Measurements from ENCODE around the gene FXYD4. TPM values are rescaled to one million over a fixed set of nuclear protein-coding genes. Genes with fewer than 3 reads are reported as not detected.

FXYD4 gene
- total RNA-seq, 4 donors from 2014 or later = not detected

GRCh38 chr10:43362191-43362839 is 9.1 kb upstream of the FXYD4 start:
- 0% methylated on average over 1 of the region's 48 CpGs; no CpG with 5 or more reads in 1 of the 2 donors for WGBS, 2 donors (ENCODE audit: low coverage in 1 of 2)
- ATAC-seq = peak; percentile 93
- TF ChIP-seq CTCF (IDR thresholded peaks at IDR 0.05) = peak in 2 of 4 experiments; percentile 41 to 73
- no peak for TF ChIP-seq EP300 (IDR thresholded peaks at IDR 0.05)
- no peak for TF ChIP-seq POLR2A (IDR thresholded peaks at IDR 0.05)
- peak; percentile 49 for TF ChIP-seq POLR2AphosphoS5 (IDR thresholded peaks at IDR 0.05)

GRCh38 chr10:43365001-43365400 is 6.4 kb upstream of the FXYD4 start:
- no peaks in the 10 kb centered on the region for H3K36me3 ChIP-seq
- no peak for ATAC-seq
- no peaks in the 10 kb centered on the region for H3K9me3 ChIP-seq
- H3K27ac ChIP-seq = no peak overlapping the region
- TF ChIP-seq POLR2A (IDR thresholded peaks at IDR 0.05) (no peak), CTCF (IDR thresholded peaks at IDR 0.05) (no peak), EP300 (IDR thresholded peaks at IDR 0.05) (no peak), POLR2AphosphoS5 (IDR thresholded peaks at IDR 0.05) (no peak)
- peaks cover 0 to 14% (median 4%) of the 10 kb centered on the region in 3 donors for H3K4me1 ChIP-seq
- H3K4me3 ChIP-seq = no peak overlapping the region
- H3K27me3 ChIP-seq = no peaks in the 10 kb centered on the region
- WGBS, 2 donors (ENCODE audit: low coverage in 1 of 2) = 68% methylated on average over 3 of the region's 3 CpGs; no CpG with 5 or more reads in 1 of the 2 donors

More at GRCh38 chr10:43362191-43362839, 9.1 kb upstream of the FXYD4 start:
- peak overlapping the region; percentile 41 to 61 for H3K4me3 ChIP-seq
- no peaks in the 10 kb centered on the region for H3K27me3 ChIP-seq
- H3K36me3 ChIP-seq = no peaks in the 10 kb centered on the region
- H3K27ac ChIP-seq = peak overlapping the region; percentile 0 to 86 (median 68)
- H3K9me3 ChIP-seq = no peaks in the 10 kb centered on the region
- peaks cover 0 to 14% (median 4%) of the 10 kb centered on the region in 3 donors for H3K4me1 ChIP-seq

GRCh38 chr10:43369921-43370320 is 1.5 kb upstream of the FXYD4 start:
- no peaks in the 10 kb centered on the region for H3K9me3 ChIP-seq
- H3K4me3 ChIP-seq = no peak overlapping the region
- no peak for ATAC-seq
- no peaks in the 10 kb centered on the region for H3K27me3 ChIP-seq
- no peaks in the 10 kb centered on the region for H3K4me1 ChIP-seq
- no peaks in the 10 kb centered on the region for H3K36me3 ChIP-seq
- TF ChIP-seq POLR2A (IDR thresholded peaks at IDR 0.05) (no peak), CTCF (IDR thresholded peaks at IDR 0.05) (no peak), EP300 (IDR thresholded peaks at IDR 0.05) (no peak), POLR2AphosphoS5 (IDR thresholded peaks at IDR 0.05) (no peak)
- 73% methylated on average over 4 of the region's 4 CpGs; no CpG with 5 or more reads in 1 of the 2 donors for WGBS, 2 donors (ENCODE audit: low coverage in 1 of 2)
- H3K27ac ChIP-seq = no peak overlapping the region

- H3K27ac ChIP-seq = no peak overlapping the region
- WGBS, 2 donors (ENCODE audit: low coverage in 1 of 2) = 33 to 100% methylated on average over 1 to 3 of the region's 9 CpGs
- TF ChIP-seq CTCF (IDR thresholded peaks at IDR 0.05) = no peak
- no peaks in the 10 kb centered on the region for H3K9me3 ChIP-seq
- no peaks in the 10 kb centered on the region for H3K36me3 ChIP-seq
- no peak for ATAC-seq
- no peaks in the 10 kb centered on the region for H3K4me1 ChIP-seq
- H3K27me3 ChIP-seq = no peaks in the 10 kb centered on the region
- H3K4me3 ChIP-seq = no peak overlapping the region
Observed at GRCh38 chr10:43370671-43371215, 693 bp upstream of the FXYD4 start.

GRCh38 chr10:43372765-43373361 is 1.4 kb downstream of the FXYD4 start:
- Histone ChIP-seq H3K4me3 (no peak overlapping the region), H3K4me1 (no peaks in the 10 kb centered on the region), H3K36me3 (no peaks in the 10 kb centered on the region), H3K27ac (no peak overlapping the region), H3K27me3 (no peaks in the 10 kb centered on the region), H3K9me3 (no peaks in the 10 kb centered on the region)
- no CpG with 5 or more reads among the region's 1 CpG for WGBS, 2 donors (ENCODE audit: low coverage in 1 of 2)
- no peak for TF ChIP-seq POLR2A (IDR thresholded peaks at IDR 0.05)
- TF ChIP-seq EP300 (IDR thresholded peaks at IDR 0.05) = no peak
- TF ChIP-seq CTCF (IDR thresholded peaks at IDR 0.05) = no peak
- TF ChIP-seq POLR2AphosphoS5 (IDR thresholded peaks at IDR 0.05) = no peak
- ATAC-seq = no peak
